ENCODE data around the gene UBE3C.

The UBE3C gene

DNA sequence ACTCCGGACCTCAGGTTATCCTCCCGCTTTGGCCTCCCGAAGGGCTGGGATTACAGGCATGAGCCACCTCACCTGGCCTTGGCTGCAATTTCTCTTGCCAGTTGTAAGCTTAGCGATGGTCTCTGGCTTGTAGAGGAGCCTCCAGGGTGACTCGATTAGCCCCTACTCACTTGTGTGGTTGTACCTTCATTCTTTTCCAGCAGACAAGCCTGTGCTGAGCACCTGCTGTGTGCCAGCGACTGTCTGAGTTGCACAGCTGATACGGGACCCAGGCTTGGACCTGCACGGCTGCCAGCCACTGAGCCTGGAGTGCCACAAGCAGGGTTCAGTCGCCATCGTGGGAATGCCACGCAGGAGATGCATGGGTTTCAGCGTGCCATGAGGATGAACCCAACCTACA, 156.0 kb downstream of the UBE3C start:
- DNase-seq (ENCODE audit: low read depth): no peak

DNA sequence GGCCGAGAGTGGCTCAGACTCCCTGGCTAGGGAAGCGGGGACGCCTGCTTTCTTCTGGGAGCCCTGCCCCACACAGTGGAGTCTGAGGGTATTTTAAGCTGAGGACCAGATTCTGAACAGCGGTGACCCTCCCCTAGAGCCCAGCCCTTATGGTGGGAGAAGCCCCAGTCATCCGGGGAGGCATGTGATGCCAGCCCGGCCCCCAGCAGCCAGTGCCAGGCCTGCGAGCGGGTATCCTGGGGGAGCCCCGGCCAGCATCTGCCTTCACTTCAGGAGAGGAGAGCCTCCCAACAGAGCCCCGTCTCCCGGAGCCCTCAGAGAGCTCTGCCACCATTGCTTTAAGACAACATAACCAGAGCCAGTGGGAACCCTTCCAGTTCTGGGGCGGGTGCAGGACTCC, 156.6 kb downstream of the UBE3C start:
- no peak for DNase-seq (ENCODE audit: low read depth)

DNA sequence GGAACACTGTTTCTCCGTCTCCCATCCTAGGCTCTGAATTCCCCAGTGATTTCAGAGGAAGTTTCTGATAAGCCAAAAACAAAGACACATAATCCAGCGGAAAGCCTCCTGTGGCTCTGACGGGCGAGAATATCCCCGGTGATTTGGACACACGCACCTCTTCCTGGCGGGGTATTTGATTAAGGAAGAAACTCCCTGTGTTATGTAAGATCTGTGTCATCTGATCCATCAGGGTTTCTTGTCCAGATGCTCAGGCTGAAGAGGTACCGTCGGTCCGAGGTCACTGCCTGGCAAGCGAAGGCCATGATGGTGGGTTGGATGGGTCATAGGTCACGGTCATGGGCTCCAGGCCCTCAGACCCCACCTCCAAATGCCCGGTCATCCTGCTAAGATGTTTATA, 158.5 kb downstream of the UBE3C start:
- no peak for DNase-seq (ENCODE audit: low read depth)

DNA sequence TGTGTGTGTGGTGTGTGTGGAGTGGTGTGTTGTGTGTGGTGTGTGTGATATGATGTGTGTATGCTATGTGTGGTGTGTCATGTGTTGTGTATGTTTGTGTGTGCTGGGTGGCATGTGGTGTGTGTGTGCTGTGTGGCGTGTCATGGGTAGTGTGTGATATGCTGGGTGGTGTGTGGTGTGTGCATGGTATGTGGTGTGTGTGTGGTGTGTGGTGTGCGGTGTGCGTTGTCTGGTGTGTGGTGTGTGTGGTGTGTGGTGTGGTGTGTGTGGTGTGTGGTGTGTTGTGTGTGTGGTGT, 160.5 kb downstream of the UBE3C start:
- DNase-seq (ENCODE audit: low read depth): no peak

DNA sequence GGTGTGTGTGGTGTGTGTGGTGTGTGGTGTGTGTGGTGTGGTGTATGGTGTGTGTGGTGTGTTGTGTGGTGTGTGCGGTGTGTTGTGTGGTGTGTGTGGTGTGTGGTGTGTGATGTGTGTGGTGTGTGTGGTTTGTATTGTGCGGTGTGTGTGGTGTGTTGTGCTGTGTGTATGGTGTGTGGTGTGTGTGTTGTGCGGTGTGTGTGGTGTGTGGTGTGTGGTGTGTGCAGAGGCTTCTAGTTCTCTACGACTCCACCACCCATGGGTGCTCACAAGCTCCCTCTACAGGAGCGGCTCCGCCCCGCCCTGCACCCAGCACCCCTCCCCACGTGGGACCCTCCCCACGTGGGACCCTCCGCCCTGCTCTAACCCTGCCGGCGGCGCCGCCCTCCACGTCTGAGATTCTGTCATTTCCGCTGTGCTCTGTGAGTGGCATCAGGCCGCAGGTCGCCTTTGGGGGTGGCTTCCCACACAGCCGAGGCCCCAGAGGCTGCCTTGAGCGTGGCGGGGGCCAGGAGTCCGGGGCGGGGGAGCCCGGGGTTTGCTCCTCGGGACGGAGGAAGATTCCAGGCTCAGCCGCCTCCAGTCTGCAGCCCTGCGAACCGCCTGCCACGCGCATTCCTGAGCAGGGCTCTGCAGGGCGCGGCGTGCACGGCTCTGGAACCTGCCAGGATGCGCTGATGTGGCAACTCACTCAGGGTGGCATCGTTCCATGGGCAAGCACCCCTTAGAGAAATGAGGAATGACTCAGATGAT, 161.1 kb downstream of the UBE3C start:
- peak; percentile 54 for DNase-seq (ENCODE audit: low read depth)

DNA sequence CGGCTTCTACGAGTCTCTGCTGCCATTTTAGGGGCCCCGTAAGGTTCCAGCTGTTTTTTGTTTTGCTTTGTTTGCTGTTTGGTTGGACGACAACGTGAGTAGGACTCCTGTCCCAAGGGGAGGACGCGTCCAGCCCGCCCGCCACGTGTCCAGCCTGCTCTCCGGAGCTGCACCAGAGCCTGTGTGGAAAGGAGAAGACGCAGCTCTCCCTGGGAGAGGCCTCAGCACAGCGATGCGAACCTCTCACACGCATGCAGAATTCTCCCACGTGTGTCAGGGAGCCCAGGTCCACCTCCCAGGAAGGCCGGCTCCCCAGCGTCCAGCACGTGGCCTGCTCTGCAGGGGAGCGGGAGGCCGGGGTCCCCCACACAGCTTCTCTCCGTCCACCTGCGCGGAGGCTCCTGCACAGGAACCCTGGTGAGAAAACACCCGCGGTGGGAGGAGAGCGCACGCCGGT, 161.7 kb downstream of the UBE3C start:
- DNase-seq (ENCODE audit: low read depth): no peak

DNA sequence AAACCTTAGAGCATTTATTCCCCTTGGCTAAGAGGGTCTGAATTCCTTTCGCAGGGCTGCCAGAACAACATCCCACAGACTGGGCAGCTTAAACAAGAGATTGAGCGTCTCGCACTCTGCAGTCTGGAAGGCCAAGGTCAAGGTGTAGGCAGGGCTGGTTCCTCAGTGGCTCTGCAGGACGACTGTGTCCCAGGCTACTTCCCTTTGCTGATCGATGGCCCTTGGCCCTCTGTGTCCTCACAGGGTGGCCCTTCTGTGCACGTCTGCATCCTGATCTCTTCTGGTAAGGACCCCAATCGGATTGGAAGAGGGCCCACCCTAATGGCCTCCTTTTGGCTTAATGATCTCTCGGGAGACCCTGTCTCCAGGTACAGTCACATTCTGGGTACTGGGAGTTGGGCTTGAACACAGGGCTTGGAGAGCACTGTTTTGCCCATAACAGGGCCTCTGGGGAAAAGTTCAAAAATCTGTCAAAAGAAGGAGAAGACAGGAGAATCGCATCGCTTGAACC, 162.9 kb downstream of the UBE3C start:
- no peak for DNase-seq (ENCODE audit: low read depth)

DNA sequence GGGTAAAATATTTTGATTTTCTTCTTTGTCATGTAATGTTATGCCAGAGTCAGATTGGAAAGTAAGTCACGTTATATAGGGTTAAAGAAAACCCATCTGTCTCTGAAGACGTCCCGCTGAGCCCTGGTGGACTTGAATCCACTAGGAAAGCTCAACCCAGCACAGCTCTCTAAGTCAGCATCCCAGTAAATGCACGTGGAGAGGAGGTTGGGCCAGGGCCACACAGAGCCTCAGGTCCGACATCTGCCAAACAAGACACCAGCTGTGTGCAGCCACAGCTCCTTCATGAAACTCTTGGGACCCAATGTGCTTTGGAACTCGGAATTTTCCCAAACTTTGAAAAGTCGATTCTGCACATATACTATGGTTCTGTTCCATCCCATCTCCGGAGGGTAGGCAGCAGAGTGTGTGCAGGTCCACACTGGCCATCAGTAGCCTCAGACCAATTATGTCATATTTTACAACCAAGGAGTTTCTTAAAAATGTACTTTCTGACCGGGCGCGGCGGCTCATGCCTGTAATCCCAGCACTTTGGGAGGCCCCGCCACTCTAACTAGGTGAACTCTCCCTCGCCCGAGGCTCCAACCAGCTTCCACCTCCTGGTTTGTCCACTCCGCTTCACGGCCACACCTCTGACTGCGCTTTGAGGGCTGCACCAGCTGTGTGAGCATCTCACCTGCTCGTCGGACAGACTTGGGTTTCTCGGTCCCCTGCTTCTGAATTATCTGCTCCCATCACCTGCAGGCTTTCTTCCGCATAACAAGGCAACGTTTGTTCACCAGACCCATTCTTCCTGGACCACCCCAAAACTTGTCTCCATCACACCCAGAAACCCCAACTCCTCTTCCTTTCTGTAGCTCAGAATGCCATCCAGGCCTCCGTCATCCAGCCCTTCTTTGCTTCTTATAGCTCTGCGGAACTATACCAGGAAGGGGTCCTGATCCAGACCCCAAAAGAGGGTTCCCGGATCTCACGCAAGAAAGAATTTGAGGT, 168.4 kb downstream of the UBE3C start:
- no peak for DNase-seq (ENCODE audit: low read depth)

DNA sequence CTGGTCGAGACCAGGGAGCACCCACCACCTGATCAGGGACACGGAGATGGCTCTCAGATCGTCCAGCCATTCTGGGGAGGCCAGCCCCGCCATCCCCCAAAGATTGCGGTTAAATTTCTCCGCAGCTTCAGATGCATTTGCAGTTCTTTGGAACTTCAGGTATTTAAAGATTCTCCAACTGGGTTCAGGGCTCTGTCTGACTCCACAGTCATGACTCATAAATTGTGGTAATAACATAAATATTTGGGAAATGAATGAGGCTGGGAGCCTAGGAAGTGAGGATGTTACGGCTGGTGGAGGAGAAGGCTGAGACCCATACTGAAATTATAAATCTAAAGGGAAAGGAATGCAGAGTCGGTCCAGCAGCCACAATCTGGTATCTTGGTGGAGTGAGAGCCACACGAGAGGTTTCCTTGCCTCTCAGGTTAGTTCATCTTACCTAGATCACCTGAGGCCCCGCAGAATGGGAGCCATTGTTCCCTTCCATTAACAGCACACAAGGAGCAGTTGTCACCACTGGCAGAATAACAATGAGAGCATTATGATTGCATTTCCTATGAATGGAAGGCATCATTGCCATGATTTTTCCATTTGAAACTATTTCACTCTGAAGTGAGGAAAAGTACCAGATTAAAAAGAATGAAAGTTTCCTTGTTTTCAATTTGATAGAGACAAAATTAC, 171.4 kb downstream of the UBE3C start:
- DNase-seq (ENCODE audit: low read depth): peak; percentile 77

DNA sequence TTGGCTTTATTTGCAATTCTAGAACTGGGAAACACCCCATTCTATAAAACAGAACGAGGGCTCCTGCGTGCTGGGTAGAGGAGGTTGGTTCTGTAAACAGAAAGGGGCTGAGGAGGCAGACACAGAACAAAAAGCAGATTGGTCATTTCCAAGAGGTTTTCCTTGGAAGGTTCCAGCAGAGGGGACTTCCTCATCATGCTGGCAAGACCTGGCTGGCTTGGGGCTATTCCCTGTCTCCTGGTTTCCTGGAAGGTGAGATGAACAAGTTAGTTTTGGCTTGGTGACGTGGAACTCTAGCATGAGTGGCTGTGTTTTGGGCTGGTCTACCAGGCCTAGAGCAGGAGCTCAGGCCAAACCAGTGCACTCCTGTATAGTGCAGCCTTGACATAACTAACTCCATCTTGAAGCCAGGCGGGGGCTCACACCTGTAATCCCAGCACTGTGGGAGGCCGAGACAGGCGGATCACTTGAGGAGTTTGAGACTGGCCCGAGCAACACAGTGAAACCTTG, 172.0 kb downstream of the UBE3C start:
- no peak for DNase-seq (ENCODE audit: low read depth)

DNA sequence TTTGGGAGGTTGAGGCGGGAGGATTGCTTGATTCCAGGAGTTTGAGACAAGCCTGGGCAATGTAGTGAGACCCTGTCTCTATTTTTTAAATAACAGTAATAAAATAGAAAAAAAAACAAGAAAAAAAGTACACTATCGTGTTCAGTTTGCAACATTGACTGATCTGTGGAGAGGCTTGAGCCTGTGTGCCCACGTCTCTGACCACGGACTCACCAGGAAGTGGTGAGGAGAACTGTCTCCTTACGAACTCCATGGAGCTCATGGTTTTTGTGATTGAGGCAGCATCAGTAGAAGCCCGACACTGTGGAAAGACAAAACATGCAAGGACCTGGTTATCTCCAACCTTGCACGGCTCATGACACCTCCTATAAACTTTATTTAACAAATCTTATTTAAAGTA, 174.2 kb downstream of the UBE3C start:
- DNase-seq (ENCODE audit: low read depth): no peak

DNA sequence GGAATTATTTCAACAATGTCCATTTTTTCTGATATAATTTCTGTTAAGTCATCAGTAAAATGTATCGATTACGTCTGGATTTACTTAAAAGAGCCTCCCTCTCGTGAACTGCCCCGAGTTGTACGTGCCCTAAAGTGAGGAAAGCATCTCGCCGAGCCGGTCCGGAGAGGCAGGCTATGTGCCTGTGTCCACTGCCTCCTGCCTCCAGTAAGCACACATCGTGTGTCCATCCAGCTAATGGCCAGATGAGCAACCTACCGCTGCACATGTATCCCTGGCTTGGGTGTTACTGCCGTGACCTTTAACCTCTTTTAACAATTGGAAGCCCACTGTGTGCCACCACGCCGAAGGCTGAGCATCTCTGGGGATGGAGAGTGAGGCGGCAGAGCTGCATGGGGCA, 174.9 kb downstream of the UBE3C start:
- no peak for DNase-seq (ENCODE audit: low read depth)

DNA sequence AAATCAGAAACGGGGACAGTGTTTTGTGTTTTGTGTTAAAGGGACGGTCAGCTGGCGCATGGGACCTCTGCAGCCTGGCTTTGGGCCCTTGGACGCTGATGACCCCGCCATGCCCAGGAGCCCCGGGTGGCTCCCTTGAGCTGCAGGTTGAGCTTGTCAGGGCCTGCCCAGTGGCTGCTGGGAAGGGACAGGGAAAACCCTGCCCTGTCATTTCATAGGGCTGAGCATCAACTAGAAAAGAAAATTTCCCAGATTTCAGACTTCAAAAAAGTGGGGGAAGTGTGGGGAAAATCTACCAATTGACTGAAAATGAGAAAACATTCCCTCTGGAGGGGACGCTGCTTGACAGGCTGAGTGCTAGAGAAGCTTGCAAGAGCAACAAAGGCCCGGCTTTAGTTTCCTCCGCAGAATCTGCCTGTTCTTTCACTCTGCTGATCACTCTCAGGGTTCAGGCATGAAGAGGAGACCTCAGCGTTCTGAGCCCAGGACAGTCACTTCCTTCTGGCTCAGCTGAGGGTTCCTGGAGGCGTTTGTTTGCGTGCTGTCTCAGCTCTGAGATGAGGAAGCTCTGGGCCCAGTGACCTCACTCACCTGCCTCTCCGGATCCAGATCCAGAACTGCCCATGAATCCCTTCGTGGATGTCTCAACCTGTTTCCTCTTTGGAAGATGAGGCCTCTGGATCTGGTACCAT, 179.4 kb downstream of the UBE3C start:
- no peak for DNase-seq (ENCODE audit: low read depth)
